Measurements from ENCODE around the gene FANCE. TPM values are rescaled to one million over a fixed set of nuclear protein-coding genes. Genes with fewer than 3 reads are reported as not detected.

Gene FANCE
- polyA plus RNA-seq, 2 of the 4 experiments (the other 2 are of a cell fraction) = 3.1 to 3.5 TPM

- ATAC-seq (no peak), DNase-seq (ENCODE audit: low read depth in 1 of 2, low spot score in 1 of 2) (no peak), FAIRE-seq (no peak)
- Histone ChIP-seq H3K4me2 (no peak overlapping the region), H3K4me3 (no peak overlapping the region), H3K27ac (no peak overlapping the region), H3K9me3 (no peaks in the 10 kb centered on the region), H3K4me1 (peaks cover 12% of the 10 kb centered on the region)
- 92% methylated on average over 21 of the region's 28 CpGs for WGBS (ENCODE audit: missing lambda C conversion rate)
- POLR2A ChIA-PET = no interaction called here
- CTCF ChIA-PET = no interaction called here
- no peak for TF ChIP-seq BCL3 (IDR thresholded peaks at IDR 0.05)
- TF ChIP-seq NR3C1 (IDR thresholded peaks at IDR 0.05) = no peak
- TF ChIP-seq, protein P1, sequence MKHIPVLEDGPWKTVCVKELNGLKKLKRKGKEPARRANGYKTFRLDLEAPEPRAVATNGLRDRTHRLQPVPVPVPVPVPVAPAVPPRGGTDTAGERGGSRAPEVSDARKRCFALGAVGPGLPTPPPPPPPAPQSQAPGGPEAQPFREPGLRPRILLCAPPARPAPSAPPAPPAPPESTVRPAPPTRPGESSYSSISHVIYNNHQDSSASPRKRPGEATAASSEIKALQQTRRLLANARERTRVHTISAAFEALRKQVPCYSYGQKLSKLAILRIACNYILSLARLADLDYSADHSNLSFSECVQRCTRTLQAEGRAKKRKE (CRISPR knock-in tag; IDR thresholded peaks at IDR 0.05; ENCODE audit: low read depth) = no peak
Measured at GRCh38 chr6:35493307-35493983, 41.3 kb downstream of the FANCE start.

- H3K9me3 ChIP-seq = no peaks in the 10 kb centered on the region
- ChIA-PET CTCF (no interaction called here), POLR2A (no interaction called here)
- no peak overlapping the region for H3K4me3 ChIP-seq
- TF ChIP-seq EP300 (IDR thresholded peaks at IDR 0.05) (no peak), MYC (IDR thresholded peaks at IDR 0.05; ENCODE audit: borderline replicate concordance, low read length) (no peak), RCOR1 (IDR thresholded peaks at IDR 0.05; ENCODE audit: low read depth, low read length) (no peak), POLR2A (IDR thresholded peaks at IDR 0.05; ENCODE audit: low read length) (no peak), ELK1 (IDR thresholded peaks at IDR 0.05; ENCODE audit: low read depth, low read length) (no peak), E2F6 (IDR thresholded peaks at IDR 0.05; ENCODE audit: borderline replicate concordance, low read depth) (no peak), FOXS1 (CRISPR knock-in tag; IDR thresholded peaks at IDR 0.05) (no peak), RARB (CRISPR knock-in tag; IDR thresholded peaks at IDR 0.05) (no peak), HEYL (CRISPR knock-in tag; IDR thresholded peaks at IDR 0.05) (no peak), POLR2AphosphoS2 (conservative IDR thresholded peaks at IDR 0.05; ENCODE audit: low read length) (no peak), SMC3 (IDR thresholded peaks at IDR 0.05) (no peak), CBX8 (IDR thresholded peaks at IDR 0.05) (no peak), NPAS2 (CRISPR knock-in tag; IDR thresholded peaks at IDR 0.05; ENCODE audit: borderline replicate concordance) (no peak), HOXB5 (CRISPR knock-in tag; IDR thresholded peaks at IDR 0.05) (no peak)
- TF ChIP-seq, protein P1 (CRISPR knock-in tag; IDR thresholded peaks at IDR 0.05; ENCODE audit: low read depth) = no peak
- FAIRE-seq = no peak
- H3K27ac ChIP-seq = no peak overlapping the region
- H3K4me2 ChIP-seq = no peak overlapping the region
- 71% methylated on average over 2 of the region's 4 CpGs for WGBS (ENCODE audit: missing lambda C conversion rate)
- DNase-seq (ENCODE audit: low read depth in 1 of 2, low spot score in 1 of 2) = no peak
- no peak for ATAC-seq
- peaks cover 11% of the 10 kb centered on the region; the same call in 1 of the 3 replicates for H3K4me1 ChIP-seq
Measured at GRCh38 chr6:35494161-35494563, 42.0 kb downstream of the FANCE start.

DNA sequence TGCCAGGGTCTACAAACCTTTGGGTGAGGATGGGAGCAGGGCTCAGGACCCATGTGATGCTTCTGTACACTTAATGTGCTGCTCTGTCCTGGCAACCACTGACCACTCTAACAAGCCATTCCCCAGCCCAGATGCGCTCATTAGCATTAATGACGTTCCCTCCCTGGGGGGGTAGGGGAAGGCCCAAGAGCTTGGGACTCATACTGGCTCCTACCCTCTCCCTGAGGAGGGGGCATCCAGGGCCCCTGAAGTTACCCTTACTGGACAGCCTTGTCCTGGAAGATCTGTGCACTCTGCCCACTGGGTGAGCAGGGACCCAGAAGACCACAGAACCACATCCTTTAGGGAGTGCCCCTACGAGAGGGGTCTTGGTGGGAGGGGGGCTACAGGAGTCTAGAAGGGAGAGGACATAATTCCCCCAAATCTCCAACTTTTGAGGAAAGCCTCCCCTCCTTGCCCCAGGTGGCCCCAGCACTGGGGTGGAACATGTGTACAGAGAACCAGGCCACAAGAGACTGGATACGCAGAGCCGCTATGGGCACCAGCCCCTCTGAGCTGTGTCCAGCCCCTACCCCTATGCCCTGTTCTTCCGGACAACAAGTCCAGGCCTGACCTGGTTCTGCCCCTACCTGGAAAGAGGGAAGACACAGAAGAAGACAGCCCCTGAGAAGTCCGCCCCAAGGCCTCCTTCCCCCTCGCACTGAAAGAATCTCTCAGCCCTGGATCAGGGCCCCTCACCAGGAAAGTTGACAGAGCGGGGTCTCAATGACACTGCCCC lies 43.3 kb downstream of the FANCE start:
- ChIA-PET CTCF (interaction anchor here (1.1 kb wide), 1 partner anchor 28 kb away, joined by 4 read pairs; no protein-coding TSS in a partner anchor), POLR2A (no interaction called here)
- peak overlapping the region; percentile 78 to 95 for H3K27ac ChIP-seq
- peak overlapping the region; percentile 86 for H3K4me2 ChIP-seq
- H3K9me3 ChIP-seq = no peaks in the 10 kb centered on the region
- ATAC-seq (no peak), DNase-seq (ENCODE audit: low read depth in 1 of 2, low spot score in 1 of 2) (no peak), FAIRE-seq (no peak)
- H3K4me3 ChIP-seq = peak overlapping the region; percentile 91
- 100% methylated on average over 4 of the region's 9 CpGs for WGBS (ENCODE audit: missing lambda C conversion rate)
- TF ChIP-seq, protein P1 (CRISPR knock-in tag; IDR thresholded peaks at IDR 0.05; ENCODE audit: low read depth) = no peak
- TF ChIP-seq TFCP2L1 (CRISPR knock-in tag; IDR thresholded peaks at IDR 0.05) = no peak
- no peak for TF ChIP-seq EP300 (IDR thresholded peaks at IDR 0.05)
- no peak for TF ChIP-seq ELK1 (IDR thresholded peaks at IDR 0.05; ENCODE audit: low read depth, low read length)
- peaks cover 11% of the 10 kb centered on the region; the same call in 1 of the 3 replicates for H3K4me1 ChIP-seq

Measured in A549 (cell line).